Measurements from ENCODE around the gene GPATCH11. TPM values are rescaled to one million over a fixed set of nuclear protein-coding genes. Genes with fewer than 3 reads are reported as not detected.

Gene GPATCH11
- total RNA-seq, 3 donors from 2014 or later = 8.9 to 38.7 (median 10.2) TPM

GRCh38 chr2:37080266-37080665, 4.1 kb upstream of the GPATCH11 start:
- TF ChIP-seq POLR2AphosphoS5 (IDR thresholded peaks at IDR 0.05) (no peak), CTCF (IDR thresholded peaks at IDR 0.05) (no peak), POLR2A (IDR thresholded peaks at IDR 0.05) (no peak)
- no peaks in the 10 kb centered on the region for H3K9me3 ChIP-seq
- H3K27ac ChIP-seq = no peak overlapping the region
- DNase-seq (ENCODE audit: low spot score in 2 of 2) = no peak
- intact Hi-C loops (cut with DNase I; ENCODE audit: low total_unique reads) = no loop called here
- no peaks in the 10 kb centered on the region for H3K36me3 ChIP-seq
- no peak overlapping the region for H3K4me3 ChIP-seq
- no peaks in the 10 kb centered on the region for H3K27me3 ChIP-seq
- H3K4me1 ChIP-seq = no peaks in the 10 kb centered on the region

- Histone ChIP-seq H3K36me3 (no peaks in the 10 kb centered on the region), H3K27ac (no peak overlapping the region), H3K9me3 (no peaks in the 10 kb centered on the region)
Observed at GRCh38 chr2:37080689-37081088, 3.6 kb upstream of the GPATCH11 start.

GRCh38 chr2:37084797-37085196, 479 bp downstream of the GPATCH11 start:
- Histone ChIP-seq H3K9me3 (no peaks in the 10 kb centered on the region), H3K4me3 (peak overlapping the region; percentile 57 to 83 (median 64)), H3K4me1 (no peaks in the 10 kb centered on the region), H3K36me3 (no peaks in the 10 kb centered on the region), H3K27me3 (no peaks in the 10 kb centered on the region), H3K27ac (peak overlapping the region; percentile 62 to 79)
- DNase-seq (ENCODE audit: low spot score in 2 of 2) = no peak
- TF ChIP-seq CTCF (IDR thresholded peaks at IDR 0.05) (no peak), POLR2AphosphoS5 (IDR thresholded peaks at IDR 0.05) (no peak), POLR2A (IDR thresholded peaks at IDR 0.05) (no peak)
- intact Hi-C loops (cut with DNase I; ENCODE audit: low total_unique reads) = no loop called here

More at GRCh38 chr2:37080689-37081088, 3.6 kb upstream of the GPATCH11 start:
- TF ChIP-seq POLR2A (IDR thresholded peaks at IDR 0.05) = no peak
- TF ChIP-seq POLR2AphosphoS5 (IDR thresholded peaks at IDR 0.05) = no peak
- no peak for TF ChIP-seq CTCF (IDR thresholded peaks at IDR 0.05)
- Histone ChIP-seq H3K4me1 (no peaks in the 10 kb centered on the region), H3K4me3 (no peak overlapping the region), H3K27me3 (no peaks in the 10 kb centered on the region)
- DNase-seq (ENCODE audit: low spot score in 2 of 2) = no peak
- intact Hi-C loops (cut with DNase I; ENCODE audit: low total_unique reads) = no loop called here

- no peak for TF ChIP-seq POLR2A (IDR thresholded peaks at IDR 0.05)
- no peak for TF ChIP-seq CTCF (IDR thresholded peaks at IDR 0.05)
- no peak for TF ChIP-seq POLR2AphosphoS5 (IDR thresholded peaks at IDR 0.05)
- no peaks in the 10 kb centered on the region for H3K27me3 ChIP-seq
- H3K4me1 ChIP-seq = no peaks in the 10 kb centered on the region
- no peak overlapping the region for H3K27ac ChIP-seq
- H3K4me3 ChIP-seq = no peak overlapping the region
- no peaks in the 10 kb centered on the region for H3K9me3 ChIP-seq
- intact Hi-C loops (cut with DNase I; ENCODE audit: low total_unique reads) = no loop called here
- no peak for DNase-seq (ENCODE audit: low spot score in 2 of 2)
- no peaks in the 10 kb centered on the region for H3K36me3 ChIP-seq
Observed at GRCh38 chr2:37085731-37086147, 1.4 kb downstream of the GPATCH11 start.

- Histone ChIP-seq H3K36me3 (peaks cover 7% of the 10 kb centered on the region), H3K4me1 (no peaks in the 10 kb centered on the region), H3K27ac (no peak overlapping the region), H3K27me3 (no peaks in the 10 kb centered on the region), H3K4me3 (no peak overlapping the region), H3K9me3 (no peaks in the 10 kb centered on the region)
- no peak for DNase-seq (ENCODE audit: low spot score in 2 of 2)
- intact Hi-C loops (cut with DNase I; ENCODE audit: low total_unique reads) = no loop called here
- TF ChIP-seq CTCF (IDR thresholded peaks at IDR 0.05) (no peak), POLR2A (IDR thresholded peaks at IDR 0.05) (no peak), POLR2AphosphoS5 (IDR thresholded peaks at IDR 0.05) (no peak)
Observed at GRCh38 chr2:37090019-37090477, 5.7 kb downstream of the GPATCH11 start.
